ENCODE results near the gene SLC45A3. TPM values are rescaled to one million over a fixed set of nuclear protein-coding genes. Genes with fewer than 3 reads are reported as not detected.

SLC45A3 gene
- total RNA-seq, 1 experiment from 2014 or later: 3.0 TPM

DNA sequence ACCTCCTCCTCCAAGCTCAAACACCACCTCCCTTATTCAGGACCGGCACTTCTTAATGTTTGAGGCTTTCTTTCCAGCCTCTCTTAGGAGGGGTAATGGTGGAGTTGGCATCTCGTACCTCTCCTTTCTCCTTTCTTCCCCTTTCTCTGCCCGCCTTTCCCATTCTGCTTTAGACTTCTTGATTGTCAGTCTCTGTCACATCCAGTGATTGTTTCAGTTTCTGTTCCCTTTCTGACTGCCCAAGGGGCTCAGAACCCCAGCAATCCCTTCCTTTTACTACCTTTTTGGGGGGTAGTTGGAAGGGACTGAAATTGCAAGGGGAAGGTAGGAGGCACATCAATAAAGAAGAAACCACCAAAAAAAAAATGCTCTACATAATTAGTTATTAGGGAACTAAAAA, 54.1 kb downstream of the SLC45A3 start:
- intact Hi-C loops (cut with micrococcal nuclease; ENCODE audit: unreplicated experiment): no loop called here
- BruUV-seq (replicated peaks): no TSS peak
- no peaks in the 10 kb centered on the region for H3K27me3 ChIP-seq (ENCODE audit: control insufficient read depth, insufficient read depth, low read length)
- no peak for DNase-seq (ENCODE audit: low read depth, low spot score)
- no peak for TF ChIP-seq POLR2AphosphoS5 (IDR thresholded peaks at IDR 0.05; ENCODE audit: low read depth, low read length)
- TF ChIP-seq TCF7L2 (IDR thresholded peaks at IDR 0.05; ENCODE audit: low read depth, low read length): no peak
- no peak for TF ChIP-seq SIN3A (IDR thresholded peaks at IDR 0.05; ENCODE audit: borderline replicate concordance, insufficient read depth, low read depth, low read length)
- TF ChIP-seq, protein P1, sequence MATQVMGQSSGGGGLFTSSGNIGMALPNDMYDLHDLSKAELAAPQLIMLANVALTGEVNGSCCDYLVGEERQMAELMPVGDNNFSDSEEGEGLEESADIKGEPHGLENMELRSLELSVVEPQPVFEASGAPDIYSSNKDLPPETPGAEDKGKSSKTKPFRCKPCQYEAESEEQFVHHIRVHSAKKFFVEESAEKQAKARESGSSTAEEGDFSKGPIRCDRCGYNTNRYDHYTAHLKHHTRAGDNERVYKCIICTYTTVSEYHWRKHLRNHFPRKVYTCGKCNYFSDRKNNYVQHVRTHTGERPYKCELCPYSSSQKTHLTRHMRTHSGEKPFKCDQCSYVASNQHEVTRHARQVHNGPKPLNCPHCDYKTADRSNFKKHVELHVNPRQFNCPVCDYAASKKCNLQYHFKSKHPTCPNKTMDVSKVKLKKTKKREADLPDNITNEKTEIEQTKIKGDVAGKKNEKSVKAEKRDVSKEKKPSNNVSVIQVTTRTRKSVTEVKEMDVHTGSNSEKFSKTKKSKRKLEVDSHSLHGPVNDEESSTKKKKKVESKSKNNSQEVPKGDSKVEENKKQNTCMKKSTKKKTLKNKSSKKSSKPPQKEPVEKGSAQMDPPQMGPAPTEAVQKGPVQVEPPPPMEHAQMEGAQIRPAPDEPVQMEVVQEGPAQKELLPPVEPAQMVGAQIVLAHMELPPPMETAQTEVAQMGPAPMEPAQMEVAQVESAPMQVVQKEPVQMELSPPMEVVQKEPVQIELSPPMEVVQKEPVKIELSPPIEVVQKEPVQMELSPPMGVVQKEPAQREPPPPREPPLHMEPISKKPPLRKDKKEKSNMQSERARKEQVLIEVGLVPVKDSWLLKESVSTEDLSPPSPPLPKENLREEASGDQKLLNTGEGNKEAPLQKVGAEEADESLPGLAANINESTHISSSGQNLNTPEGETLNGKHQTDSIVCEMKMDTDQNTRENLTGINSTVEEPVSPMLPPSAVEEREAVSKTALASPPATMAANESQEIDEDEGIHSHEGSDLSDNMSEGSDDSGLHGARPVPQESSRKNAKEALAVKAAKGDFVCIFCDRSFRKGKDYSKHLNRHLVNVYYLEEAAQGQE (IDR thresholded peaks at IDR 0.05; ENCODE audit: insufficient read depth in 1 of 2, low read depth in 2 of 2, low read length in 1 of 2): no peak
- TF ChIP-seq, protein P2, sequence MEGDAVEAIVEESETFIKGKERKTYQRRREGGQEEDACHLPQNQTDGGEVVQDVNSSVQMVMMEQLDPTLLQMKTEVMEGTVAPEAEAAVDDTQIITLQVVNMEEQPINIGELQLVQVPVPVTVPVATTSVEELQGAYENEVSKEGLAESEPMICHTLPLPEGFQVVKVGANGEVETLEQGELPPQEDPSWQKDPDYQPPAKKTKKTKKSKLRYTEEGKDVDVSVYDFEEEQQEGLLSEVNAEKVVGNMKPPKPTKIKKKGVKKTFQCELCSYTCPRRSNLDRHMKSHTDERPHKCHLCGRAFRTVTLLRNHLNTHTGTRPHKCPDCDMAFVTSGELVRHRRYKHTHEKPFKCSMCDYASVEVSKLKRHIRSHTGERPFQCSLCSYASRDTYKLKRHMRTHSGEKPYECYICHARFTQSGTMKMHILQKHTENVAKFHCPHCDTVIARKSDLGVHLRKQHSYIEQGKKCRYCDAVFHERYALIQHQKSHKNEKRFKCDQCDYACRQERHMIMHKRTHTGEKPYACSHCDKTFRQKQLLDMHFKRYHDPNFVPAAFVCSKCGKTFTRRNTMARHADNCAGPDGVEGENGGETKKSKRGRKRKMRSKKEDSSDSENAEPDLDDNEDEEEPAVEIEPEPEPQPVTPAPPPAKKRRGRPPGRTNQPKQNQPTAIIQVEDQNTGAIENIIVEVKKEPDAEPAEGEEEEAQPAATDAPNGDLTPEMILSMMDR (IDR thresholded peaks at IDR 0.05): no peak
- POLR2A ChIA-PET: no interaction called here
- peaks cover 12% of the 10 kb centered on the region for H3K4me1 ChIP-seq (ENCODE audit: control insufficient read depth, insufficient read depth, low read length)
- no peak overlapping the region for H3K27ac ChIP-seq (ENCODE audit: low read length)
- ATAC-seq: no peak
- in situ Hi-C loops (cut with HindIII; ENCODE audit: low pct_unique_long_range_greater_than_20kb, low sequenced_read_pairs): no loop called here
- H3K4me3 ChIP-seq (ENCODE audit: low read depth in 2 of 2, low read length in 2 of 2): no peak overlapping the region
- H3K36me3 ChIP-seq (ENCODE audit: control insufficient read depth, insufficient read depth, low read length): peaks cover 4% of the 10 kb centered on the region; the same call in 1 of the 2 replicates
- CTCF ChIA-PET: no interaction called here
- H3K9me3 ChIP-seq (ENCODE audit: control insufficient read depth, insufficient read depth, low read depth, low read length): no peaks in the 10 kb centered on the region

DNA sequence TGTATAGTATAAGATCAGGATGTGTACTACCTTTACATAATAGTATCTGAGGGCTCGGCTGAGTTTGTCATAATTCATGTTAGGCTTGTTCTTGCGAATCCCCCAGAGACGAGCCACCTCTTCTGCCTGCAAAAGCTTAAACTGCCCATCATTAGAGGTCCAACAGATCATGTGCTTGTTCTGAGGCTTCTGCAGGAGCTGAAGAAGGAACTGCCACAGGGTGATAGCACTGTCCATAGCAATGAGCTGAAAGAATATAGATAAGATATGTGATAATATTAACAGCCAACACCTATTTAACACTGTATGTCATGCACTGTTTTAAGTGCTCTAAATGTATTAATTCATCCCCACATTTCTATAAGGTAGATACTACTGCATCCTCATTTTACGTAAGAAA, 56.7 kb downstream of the SLC45A3 start:
- ATAC-seq (no peak), DNase-seq (ENCODE audit: low read depth, low spot score) (no peak)
- ChIA-PET POLR2A (no interaction called here), CTCF (interaction anchor here (0.6 to 0.9 kb wide), 2 partner anchors 35 to 287 kb away, joined by 3 to 4 read pairs; no protein-coding TSS in a partner anchor)
- intact Hi-C loops (cut with micrococcal nuclease; ENCODE audit: unreplicated experiment) (no loop called here), in situ Hi-C loops (cut with HindIII; ENCODE audit: low pct_unique_long_range_greater_than_20kb, low sequenced_read_pairs) (no loop called here)
- H3K36me3 ChIP-seq (ENCODE audit: control insufficient read depth, insufficient read depth, low read length): peaks cover 6% of the 10 kb centered on the region; the same call in 1 of the 2 replicates
- H3K4me3 ChIP-seq (ENCODE audit: low read depth in 2 of 2, low read length in 2 of 2): no peak overlapping the region
- H3K9me3 ChIP-seq (ENCODE audit: control insufficient read depth, insufficient read depth, low read depth, low read length): no peaks in the 10 kb centered on the region
- BruUV-seq (replicated peaks): no TSS peak
- H3K27ac ChIP-seq (ENCODE audit: low read length): no peak overlapping the region
- TF ChIP-seq TCF7L2 (IDR thresholded peaks at IDR 0.05; ENCODE audit: low read depth, low read length) (no peak), POLR2AphosphoS5 (IDR thresholded peaks at IDR 0.05; ENCODE audit: low read depth, low read length) (no peak), SIN3A (IDR thresholded peaks at IDR 0.05; ENCODE audit: borderline replicate concordance, insufficient read depth, low read depth, low read length) (no peak)
- TF ChIP-seq, protein P1 (IDR thresholded peaks at IDR 0.05; ENCODE audit: insufficient read depth in 1 of 2, low read depth in 2 of 2, low read length in 1 of 2): no peak
- H3K4me1 ChIP-seq (ENCODE audit: control insufficient read depth, insufficient read depth, low read length): peaks cover 3% of the 10 kb centered on the region; the same call in 1 of the 2 replicates
- no peaks in the 10 kb centered on the region for H3K27me3 ChIP-seq (ENCODE audit: control insufficient read depth, insufficient read depth, low read length)

Data from Panc1 (cell line).